ENCODE results near the gene SPRY1.

Gene SPRY1

GRCh38 chr4:123396307-123397143, at the start of gene SPRY1:
Gene SPRY1, plus strand, starts transcription at chr4:123396795. Its CDS starts 4,797 bp downstream, at chr4:123401592.
- DNase-seq: peak; percentile 28

DNA sequence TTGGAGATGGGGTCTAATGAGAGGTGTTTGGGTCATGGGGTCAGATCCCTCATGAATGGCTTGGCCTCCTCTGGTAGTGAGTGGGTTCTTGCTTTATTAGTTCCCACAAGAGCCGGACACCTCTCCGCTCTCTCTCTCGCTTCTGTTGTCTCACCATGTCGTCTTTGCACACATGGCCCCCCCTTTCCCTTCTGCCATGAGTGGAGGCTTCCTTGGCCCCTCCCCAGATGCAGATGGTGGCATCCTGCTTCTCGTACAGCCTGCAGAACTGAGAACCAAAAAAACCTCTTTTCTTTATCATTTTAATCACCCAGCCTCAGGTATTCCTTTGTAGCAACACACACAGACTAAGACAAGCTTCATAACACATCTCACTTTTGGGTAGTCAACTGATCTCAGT, 49.6 kb upstream of the SPRY1 start:
- no peak for DNase-seq

DNA sequence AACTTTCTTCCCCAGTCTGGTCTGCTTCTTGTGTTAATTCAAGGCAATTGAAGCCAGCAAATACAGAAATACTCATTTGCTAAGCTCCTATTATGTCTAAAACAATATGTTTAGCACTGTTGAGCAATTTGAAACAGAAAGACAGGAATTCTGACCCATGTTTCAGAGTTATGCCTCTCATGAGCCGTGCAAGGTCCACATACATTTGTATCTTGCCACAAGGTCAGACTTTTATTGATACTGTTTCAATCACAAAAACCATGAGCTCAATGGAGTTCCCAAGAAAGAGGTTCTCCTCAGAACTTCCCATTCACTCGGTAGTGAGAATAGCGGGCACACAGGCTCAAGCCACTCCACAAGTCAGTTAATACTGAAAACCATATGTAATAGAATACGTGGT, 47.6 kb upstream of the SPRY1 start:
- no peak for DNase-seq

DNA sequence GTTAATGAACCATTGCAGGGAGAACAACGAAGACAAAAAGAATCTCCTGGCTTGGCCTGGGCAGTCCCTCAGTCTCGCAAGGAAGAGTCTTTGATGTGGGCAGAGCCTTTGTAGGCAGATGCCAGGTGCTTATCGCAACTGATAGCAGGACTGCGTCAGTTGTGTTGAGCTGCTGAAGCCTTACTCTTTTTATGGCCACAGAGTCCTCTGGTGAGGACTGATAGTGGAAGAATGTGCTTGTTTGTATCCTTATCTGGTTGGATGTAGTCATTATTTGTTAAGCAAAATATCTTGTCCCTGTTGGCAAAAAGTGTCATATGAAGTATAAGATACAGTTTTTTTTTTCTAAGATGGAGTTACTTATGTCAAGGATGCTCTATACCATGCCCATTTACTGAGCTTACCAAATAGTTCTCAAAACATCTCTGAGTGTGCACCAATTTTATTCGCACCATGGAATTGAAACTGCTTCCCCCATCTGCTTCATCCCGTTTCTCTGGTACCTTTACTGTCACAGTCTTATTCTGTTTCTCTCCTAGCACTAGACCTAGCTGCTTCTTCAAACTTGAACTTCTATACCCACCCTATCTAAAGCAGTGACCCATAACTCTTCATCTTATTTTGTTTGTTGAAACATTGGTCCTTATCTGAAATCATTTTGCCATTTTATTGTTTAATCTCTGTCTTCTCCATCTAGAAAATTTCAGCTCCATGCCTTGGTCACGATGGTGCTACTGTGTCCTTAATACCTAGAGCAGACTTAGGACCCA, 47.0 kb upstream of the SPRY1 start:
- no peak for DNase-seq

DNA sequence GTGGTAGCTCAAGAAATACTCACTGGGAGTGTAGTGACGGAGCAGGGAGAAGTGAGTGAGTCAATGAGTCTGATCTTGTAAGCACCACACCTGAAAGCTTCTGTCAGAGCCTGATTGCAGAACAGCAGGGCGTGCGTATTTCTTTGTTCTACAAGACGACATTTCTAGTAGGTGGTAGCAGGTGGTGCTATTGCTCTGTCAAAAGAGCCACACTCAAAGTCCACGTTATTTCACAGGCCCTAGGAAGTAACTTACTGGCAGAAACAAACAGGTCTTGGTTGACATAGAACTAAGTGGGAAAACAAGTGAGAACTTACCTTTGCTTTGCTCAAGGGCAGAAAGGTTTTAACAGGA, 46.4 kb upstream of the SPRY1 start:
- no peak for DNase-seq

- DNase-seq: no peak
Observed at GRCh38 chr4:123350726-123351125, 45.9 kb upstream of the SPRY1 start.

- no peak for DNase-seq
Observed at GRCh38 chr4:123351713-123352112, 44.9 kb upstream of the SPRY1 start.

GRCh38 chr4:123352240-123352945, 44.2 kb upstream of the SPRY1 start:
- DNase-seq: no peak

DNA sequence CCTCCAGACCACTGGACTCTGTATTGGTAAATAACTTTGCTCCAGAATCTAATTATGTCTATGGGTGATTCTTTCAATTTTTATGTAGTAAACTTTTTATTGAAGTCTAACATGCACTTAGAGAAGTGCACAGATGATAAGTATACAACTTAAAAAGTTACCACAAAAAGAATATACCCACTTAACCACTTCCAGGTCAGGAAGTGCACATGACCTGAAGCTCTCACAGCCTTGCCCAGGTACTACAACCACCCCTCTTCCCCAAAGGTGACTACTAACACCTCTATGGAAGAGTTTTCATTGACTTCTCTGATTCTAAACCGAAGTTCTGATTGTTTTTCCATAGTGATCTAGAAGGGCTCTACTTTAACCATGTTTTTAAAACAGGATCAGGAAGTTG, 43.6 kb upstream of the SPRY1 start:
- no peak for DNase-seq

- no peak for DNase-seq
Observed at GRCh38 chr4:123353656-123354055, 42.9 kb upstream of the SPRY1 start.

GRCh38 chr4:123354701-123355100, 41.9 kb upstream of the SPRY1 start:
- no peak for DNase-seq

DNA sequence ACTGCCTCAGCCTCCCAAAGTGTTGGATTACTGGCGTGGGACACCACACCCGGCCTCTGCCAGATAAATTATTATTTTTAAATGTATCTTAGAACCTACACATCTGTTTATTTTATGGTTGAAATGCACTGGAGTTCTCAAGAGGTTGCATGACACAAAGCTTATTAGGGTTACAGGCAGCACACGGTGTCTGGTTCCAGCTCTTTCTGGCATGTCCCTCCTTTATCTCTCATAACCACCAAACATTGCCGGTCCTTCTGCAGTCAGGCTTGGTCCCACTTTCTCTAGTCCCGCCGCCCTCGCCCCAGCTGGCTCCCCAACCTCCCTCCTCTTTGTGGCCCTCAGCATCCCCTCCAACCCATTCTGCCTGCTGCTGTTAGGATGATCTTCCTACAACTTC, 39.7 kb upstream of the SPRY1 start:
- no peak for DNase-seq

- no peak for DNase-seq
Observed at GRCh38 chr4:123359449-123360315, 36.9 kb upstream of the SPRY1 start.

- peak; percentile 7 for DNase-seq
Observed at GRCh38 chr4:123361195-123361861, 35.3 kb upstream of the SPRY1 start.

DNA sequence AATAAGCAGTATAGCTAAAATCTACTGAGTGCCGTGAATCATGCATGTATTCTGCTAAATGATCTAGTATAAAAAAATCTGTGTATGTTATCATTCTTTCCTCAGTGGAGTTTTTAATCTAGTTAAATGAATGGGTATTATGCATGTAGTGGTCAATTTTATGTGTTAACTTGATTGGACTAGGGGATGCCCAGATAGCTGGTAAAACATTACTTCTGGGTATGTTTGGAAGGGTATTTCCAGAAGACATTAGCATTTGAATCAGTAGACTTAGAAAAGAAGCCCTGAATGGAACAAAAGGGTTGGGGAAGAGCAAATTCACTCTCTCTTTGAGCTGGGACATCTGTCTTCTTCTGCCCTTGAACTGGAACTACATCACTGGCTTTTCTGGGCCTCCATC, 34.5 kb upstream of the SPRY1 start:
- no peak for DNase-seq

- no peak for DNase-seq
Observed at GRCh38 chr4:123363729-123364128, 32.9 kb upstream of the SPRY1 start.

DNA sequence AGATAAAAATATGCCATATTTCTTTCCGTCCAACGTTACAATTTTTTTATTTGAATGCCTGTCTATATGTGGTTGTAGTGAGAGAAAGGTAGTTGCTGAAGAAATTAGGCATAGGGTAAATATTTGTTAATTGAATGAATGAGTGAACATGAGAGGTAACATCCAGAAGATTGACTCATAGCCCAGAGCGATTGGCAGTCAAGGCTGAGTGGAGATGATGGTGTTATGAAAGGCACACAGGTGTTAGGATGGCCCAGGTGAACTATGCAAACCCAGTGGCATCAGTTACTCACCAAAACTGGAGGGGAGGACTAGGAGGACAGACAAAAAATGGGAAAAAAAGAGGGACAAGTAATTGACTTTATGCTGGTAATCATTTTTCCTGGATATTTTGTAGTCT, 31.7 kb upstream of the SPRY1 start:
- no peak for DNase-seq

DNA sequence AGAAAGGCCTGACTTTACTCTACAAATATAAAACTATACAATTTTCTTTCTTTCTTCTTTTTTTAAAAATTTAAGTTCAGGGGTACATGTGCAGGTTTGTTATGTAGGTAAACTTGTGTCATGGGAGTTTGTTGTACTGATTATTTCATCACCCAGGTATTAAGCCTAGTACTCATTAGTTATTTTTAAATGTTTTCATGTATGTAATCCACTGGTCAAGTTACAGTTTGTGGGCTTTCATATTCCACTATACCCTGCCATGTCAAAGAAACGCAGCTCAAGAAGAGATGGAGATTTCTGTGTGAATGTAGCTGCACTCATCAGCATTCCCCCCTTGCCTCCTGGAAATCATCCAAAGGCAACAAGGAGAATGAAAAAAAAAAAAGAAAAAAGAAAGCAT, 31.2 kb upstream of the SPRY1 start:
- no peak for DNase-seq

DNA sequence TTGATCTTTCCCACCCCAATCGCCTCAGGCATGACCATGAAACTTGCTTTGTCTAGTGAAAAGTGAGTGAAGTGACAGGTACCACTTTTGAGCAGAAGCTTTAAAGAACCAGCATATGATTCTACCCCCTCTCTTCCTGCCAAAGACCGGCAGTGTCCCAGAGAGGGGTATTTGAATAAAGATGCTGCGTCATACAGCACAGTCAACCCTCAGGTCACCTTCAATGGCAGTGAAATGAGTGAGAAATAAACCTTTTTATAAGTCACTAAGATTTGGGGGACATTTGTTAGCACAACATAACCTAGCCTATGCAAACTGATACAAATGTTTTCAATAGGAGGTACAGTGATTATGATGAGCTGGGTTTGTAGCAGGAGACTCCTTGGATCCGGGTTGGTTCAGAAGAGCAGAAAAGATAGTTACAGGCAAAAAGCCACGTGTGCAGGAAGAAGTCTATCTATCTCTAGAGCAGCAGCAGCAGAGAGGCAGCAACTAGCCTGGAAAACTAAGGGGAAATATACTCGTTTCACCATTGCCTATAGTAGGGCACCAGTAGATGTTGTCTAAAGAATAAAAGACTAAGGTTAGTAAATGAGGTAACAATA, 30.3 kb upstream of the SPRY1 start:
- no peak for DNase-seq

GRCh38 chr4:123378794-123379193, 17.8 kb upstream of the SPRY1 start:
- DNase-seq: no peak

- no peak for DNase-seq
Observed at GRCh38 chr4:123379392-123379791, 17.2 kb upstream of the SPRY1 start.
